ENCODE data around the gene WIZ. TPM values are rescaled to one million over a fixed set of nuclear protein-coding genes. Genes with fewer than 3 reads are reported as not detected.
A peak's percentile ranks its signal among the peaks of the same experiment; 100 is the strongest.

Gene WIZ
- total and polyA plus RNA-seq, 2 of the 4 experiments (the other 2 are of a cell fraction): 0.90 to 27.1 TPM

DNA sequence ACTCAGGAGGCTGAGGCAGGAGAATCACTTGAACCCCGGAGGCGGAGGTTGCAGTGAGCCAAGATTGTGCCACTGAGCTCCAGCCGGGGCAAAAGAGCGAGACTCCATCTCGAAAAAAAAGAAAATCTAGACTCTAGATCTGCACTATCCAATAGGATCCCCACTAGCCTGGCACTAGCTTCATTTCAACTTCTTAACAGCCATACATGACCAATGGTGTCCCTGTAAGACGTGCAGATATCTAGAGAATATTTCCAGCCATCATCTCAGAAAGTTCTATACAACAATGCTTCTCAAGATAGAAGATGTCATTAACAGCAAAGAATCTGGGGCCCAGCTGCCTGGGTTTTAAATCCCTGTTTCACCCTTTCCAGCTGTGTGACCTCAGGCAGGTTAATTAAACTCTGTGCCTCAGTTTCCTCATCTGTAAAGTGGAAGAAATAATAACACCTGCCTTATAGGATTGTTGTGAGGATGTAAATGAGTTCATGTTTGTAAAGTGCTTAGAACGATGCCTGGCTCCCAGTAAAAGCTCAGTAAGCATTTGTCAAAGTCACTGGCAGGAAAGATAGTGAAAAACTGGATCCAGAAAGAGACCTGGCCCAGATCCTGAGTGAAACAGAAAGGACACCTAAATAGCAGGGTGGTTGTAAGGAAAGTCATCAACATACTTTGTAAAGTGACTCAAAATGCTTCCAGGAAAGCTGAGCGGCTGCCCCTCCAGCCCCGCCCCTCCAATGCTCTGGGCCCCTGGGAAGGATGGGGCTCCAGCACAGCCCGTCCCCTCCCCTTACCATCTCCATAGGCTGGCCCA, 13.5 kb downstream of the WIZ start (continued):
- TF ChIP-seq FOS (IDR thresholded peaks at IDR 0.05; ENCODE audit: low read depth, low read length): no peak
- no peak for TF ChIP-seq MXI1 (IDR thresholded peaks at IDR 0.05; ENCODE audit: borderline replicate concordance, low read depth, low read length)

GRCh38 chr19:15433519-15434069, 16.2 kb downstream of the WIZ start:
- Histone ChIP-seq H2BK15ac (ENCODE audit: low read depth, low read length) (no peak overlapping the region), H2AK9ac (replicated peaks; ENCODE audit: low read depth, low read length, poor library complexity) (peak overlapping the region; percentile 97), H3K9ac (ENCODE audit: low read depth, low read length) (no peak overlapping the region), H2AK5ac (ENCODE audit: low read depth, low read length) (peak overlapping the region; percentile 37; the same call in 1 of the 2 replicates), H3K9me3 (ENCODE audit: control insufficient read depth, insufficient read depth, low read length) (no peaks in the 10 kb centered on the region), H2BK20ac (ENCODE audit: low read depth, low read length) (no peak overlapping the region), H4K91ac (ENCODE audit: insufficient read depth, low read depth, low read length) (peak overlapping the region; percentile 46; the same call in 1 of the 2 replicates), H4K20me1 (ENCODE audit: insufficient read depth, low read length) (peaks cover 32% of the 10 kb centered on the region; the same call in 1 of the 2 replicates), H3K79me1 (ENCODE audit: low read depth in 1 of 2, low read length in 2 of 2) (peaks cover 7 to 32% of the 10 kb centered on the region in 2 experiments; a peak in 3 of 4 replicates), H3K4me2 (ENCODE audit: low read depth, low read length) (peak overlapping the region; percentile 67), H3K4ac (ENCODE audit: low read depth, low read length) (peak overlapping the region; percentile 59), H2BK120ac (ENCODE audit: low read depth, low read length) (peak overlapping the region; percentile 16), H3K4me1 (ENCODE audit: control insufficient read depth, insufficient read depth, low read length) (peaks cover 32% of the 10 kb centered on the region), H3K23ac (ENCODE audit: low read depth, low read length) (peak overlapping the region; percentile 21; the same call in 1 of the 2 replicates), H3K27ac (ENCODE audit: insufficient read depth, low read length) (peak overlapping the region; percentile 5; the same call in 1 of the 2 replicates), H3K4me3 (ENCODE audit: insufficient read depth, low read depth, low read length) (peak overlapping the region; percentile 1), H3K9me1 (ENCODE audit: insufficient read depth, low read length) (peaks cover 12% of the 10 kb centered on the region; the same call in 1 of the 2 replicates), H3K36me3 (ENCODE audit: control insufficient read depth, insufficient read depth, low read length) (peaks cover 8% of the 10 kb centered on the region; the same call in 1 of the 2 replicates), H2BK5ac (ENCODE audit: low read depth, low read length, poor library complexity, severe bottlenecking) (peak overlapping the region; percentile 14), H3K18ac (ENCODE audit: low read depth, low read length) (no peak overlapping the region), H3K27me3 (ENCODE audit: control insufficient read depth, insufficient read depth, low read length) (no peaks in the 10 kb centered on the region), H3K14ac (replicated peaks; ENCODE audit: low read depth, low read length) (peak overlapping the region; percentile 47), H3K56ac (ENCODE audit: extremely low read depth, insufficient read depth, low read length) (no peak overlapping the region), H4K8ac (ENCODE audit: low read depth in 2 of 2, low read length in 2 of 2) (peak overlapping the region; percentile 87 to 90; a peak in 3 of 4 replicates), H2AFZ (replicated peaks; ENCODE audit: low read length, poor library complexity) (peak overlapping the region; percentile 97), H4K5ac (ENCODE audit: low read depth, low read length) (peak overlapping the region; percentile 56)
- ATAC-seq (ENCODE audit: low read depth) (no peak), DNase-seq (no peak)
- dilution Hi-C loops (cut with HindIII; ENCODE audit: low sequenced_read_pairs, unreplicated experiment) (no loop called here), in situ Hi-C loops (cut with MboI; ENCODE audit: low sequenced_read_pairs) (loop anchor here (25.0 kb wide), 1 partner anchor 871 kb away; the partner anchor contains the start of gene NDUFB7), intact Hi-C loops (cut with micrococcal nuclease) (loop anchor here (5.0 kb wide), 1 partner anchor 124 kb away; no protein-coding TSS in a partner anchor)
- ChIA-PET POLR2A (ENCODE audit: unreplicated experiment) (interaction anchor here (0.5 to 1.4 kb wide), 2 partner anchors 15 to 125 kb away, joined by 3 to 4 read pairs; partner anchors contain the start of gene AKAP8L), CTCF (interaction anchor here (1.3 kb wide), 1 partner anchor 307 kb away, joined by 4 read pairs; no protein-coding TSS in a partner anchor)
- BruUV-seq (replicated peaks): no TSS peak
- TF ChIP-seq BHLHE40 (IDR thresholded peaks at IDR 0.05; ENCODE audit: low read depth, low read length): no peak
- no CpG with 5 or more reads among the region's 8 CpGs for WGBS, 2 experiments (ENCODE audit: extremely low coverage in 2 of 2, insufficient read length in 1 of 2)

Data from IMR-90 (cell line).